GM19240 (cell line): ENCODE data around the gene CFAP97.
"Not testable (repeated sequence)": the region's sequence is repeated elsewhere in the genome, so short reads cannot be mapped to it uniquely, and the experiment has no call there.

Experiments used
- DNase-seq: peaks from one replicate; pipeline ENCODE4 v3.0.0; 2011; ENCODE audit warnings: low spot score; ENCODE audit not compliant: insufficient read length

CFAP97 gene

DNA sequence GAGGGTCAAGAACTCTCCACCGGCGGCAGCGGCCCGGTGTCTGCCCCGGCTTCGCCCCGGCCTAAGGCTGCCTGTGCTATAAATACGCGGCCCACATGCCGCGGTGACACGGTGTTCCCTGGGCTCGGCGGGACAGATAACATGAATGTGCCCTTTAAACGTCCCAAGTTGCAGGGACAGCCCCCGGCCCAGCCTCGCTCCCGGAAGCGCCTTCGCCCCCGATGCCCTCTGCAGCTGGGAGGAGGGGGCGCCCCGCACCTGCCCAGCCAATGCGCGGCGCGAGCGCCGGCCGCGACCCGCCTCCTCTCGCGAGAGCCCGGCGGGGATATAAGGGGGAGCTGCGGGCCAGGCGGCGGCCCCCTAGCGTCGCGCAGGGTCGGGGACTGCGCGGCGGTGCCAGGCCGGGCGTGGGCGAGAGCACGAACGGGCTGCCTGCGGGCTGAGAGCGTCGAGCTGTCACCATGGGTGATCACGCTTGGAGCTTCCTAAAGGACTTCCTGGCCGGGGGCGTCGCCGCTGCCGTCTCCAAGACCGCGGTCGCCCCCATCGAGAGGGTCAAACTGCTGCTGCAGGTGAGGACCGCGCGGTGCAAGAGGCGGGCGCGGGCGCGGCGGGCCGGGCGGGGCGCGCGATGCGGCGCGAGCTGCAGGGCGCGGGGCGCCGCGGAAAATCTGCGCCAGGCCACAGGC lies 60.7 kb downstream of the CFAP97 start, which contains the start of gene SLC25A4:
Gene SLC25A4, plus strand, starts transcription at position 355 of the 689 bp plus-strand sequence. Its CDS starts 107 bp downstream, at position 462.
- DNase-seq: peak; percentile 86

DNA sequence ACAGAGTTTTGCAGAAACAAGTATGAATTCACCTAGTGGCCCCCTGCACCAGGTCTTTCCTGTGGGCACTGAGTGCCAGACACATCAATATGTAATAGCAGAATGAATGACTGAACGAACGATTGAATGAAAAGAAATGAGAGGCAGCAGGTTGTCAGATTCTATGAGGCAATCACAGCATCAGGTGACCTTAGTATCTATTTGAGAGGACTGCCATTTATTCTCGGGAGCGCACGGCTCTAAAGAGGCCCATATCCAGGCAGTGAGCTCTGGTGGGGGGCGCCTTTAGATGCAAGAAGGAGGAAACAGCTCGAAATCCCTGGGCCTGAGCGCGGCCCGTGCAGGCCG lies 61.3 kb downstream of the CFAP97 start:
- DNase-seq: no peak

DNA sequence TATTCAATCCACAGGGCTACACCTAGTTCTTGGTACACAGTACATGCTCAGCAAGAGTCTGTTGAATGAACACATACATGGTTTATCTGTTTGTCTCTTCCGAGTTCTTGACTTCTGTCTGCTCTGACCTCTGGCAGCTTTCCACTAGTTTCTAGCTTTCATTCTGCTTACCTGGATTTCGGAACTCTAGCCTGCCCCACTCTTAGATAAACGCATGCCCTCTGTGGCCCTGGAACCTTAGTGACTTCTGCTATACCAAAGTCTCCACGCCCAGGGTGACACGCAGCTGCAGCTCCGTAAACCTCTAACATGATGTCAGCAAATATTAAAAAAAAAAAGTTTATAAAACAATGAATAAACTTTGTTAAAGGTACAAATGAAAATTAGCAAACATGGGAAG lies 62.0 kb downstream of the CFAP97 start:
- no peak for DNase-seq

DNA sequence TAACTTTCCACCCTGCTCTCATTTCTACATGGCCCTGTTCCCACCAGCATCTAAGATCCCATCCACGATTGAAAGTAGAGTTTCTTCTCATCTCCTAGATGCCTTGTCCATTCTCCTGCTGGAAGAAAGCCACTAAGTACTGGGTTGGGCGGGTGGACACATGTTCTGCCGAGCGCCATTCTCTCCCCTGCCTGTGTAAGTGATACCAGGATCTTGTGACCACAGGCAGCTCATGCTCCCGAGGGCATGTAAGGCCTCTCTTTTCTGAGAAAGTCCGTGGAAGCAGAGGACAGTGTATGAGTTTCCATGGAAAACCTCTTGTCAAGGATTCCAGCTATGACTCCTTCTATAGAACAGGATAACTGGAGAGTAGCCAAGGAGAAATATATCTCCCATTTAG lies 64.1 kb downstream of the CFAP97 start:
- DNase-seq: no peak

DNA sequence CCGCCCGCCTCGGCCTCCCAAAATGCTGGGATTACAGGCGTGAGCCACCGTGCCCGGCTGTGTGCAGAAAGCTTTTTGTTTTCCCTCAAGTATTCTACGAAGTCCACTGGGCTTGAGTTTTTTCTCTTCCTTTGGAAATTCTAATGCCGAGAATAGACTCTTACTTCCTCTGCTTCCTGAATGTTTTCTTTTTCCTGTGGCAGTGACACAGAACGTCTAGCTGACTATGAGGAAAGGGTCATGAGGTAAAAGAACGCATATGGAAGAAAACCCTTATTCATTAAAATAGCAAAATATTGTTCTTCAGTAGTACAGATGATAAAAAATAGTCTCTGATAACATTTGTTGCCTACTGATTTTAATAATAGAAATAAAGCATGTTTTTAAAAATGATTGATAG lies 65.6 kb downstream of the CFAP97 start:
- no peak for DNase-seq

DNA sequence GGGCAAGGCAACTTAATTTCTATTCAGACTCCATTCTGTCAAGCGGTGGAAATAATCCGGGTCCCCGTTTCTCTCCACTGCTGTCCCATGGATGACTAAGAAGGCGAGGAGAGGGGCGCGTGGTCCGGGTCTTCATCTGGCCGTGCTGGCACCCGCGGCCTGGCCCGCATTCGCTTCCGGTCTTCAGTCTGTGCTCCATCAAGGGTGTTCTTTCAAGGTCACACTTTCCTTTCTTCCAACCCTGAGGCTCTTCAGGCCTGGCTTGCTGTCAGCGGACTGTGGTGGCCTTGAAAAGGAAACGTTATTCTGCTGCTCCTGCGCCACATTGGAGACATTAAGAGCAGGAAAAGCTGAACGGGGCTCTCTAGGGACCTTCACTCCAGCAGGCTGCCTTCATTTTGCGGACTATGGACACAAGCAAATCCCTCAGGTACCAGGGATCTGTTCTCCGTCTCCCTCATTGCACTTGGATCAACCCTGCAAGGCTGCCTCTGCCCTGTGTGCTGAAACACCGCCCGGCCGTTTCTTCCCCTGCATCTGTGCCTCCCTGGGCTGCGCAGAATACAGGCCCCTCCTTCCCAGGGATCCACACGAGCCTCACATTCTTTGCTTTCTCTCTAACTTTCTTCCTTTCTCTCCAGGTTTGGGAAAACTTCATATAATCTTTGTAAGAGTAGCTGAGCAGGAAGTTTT lies 66.4 kb downstream of the CFAP97 start:
- no peak for DNase-seq

DNA sequence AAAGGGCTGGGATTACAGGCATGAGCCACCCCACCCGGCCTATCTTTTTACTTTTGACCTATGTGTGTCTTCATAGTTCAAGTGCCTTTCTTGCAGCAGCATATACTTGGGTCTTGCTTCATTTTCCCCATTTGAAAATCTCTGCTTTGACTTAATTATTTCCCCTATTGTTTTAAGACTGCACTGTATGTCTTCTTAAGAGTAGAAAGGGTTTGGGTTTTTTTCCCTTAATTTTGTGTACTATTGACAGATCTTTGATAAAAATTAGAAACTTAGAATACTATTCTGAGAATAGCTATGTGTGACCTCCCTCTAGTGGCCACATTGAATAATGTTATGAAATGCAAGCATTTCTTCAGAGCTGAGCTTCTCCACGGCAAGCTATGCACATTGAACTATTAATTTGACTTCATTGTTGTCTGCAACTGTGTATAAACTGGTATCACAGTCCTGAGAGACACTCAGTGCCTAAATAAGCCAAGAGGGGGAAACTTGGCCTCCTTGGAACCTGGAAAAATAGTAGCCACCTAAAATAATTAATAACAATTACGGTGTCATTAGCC lies 69.4 kb downstream of the CFAP97 start:
- DNase-seq: no peak

DNA sequence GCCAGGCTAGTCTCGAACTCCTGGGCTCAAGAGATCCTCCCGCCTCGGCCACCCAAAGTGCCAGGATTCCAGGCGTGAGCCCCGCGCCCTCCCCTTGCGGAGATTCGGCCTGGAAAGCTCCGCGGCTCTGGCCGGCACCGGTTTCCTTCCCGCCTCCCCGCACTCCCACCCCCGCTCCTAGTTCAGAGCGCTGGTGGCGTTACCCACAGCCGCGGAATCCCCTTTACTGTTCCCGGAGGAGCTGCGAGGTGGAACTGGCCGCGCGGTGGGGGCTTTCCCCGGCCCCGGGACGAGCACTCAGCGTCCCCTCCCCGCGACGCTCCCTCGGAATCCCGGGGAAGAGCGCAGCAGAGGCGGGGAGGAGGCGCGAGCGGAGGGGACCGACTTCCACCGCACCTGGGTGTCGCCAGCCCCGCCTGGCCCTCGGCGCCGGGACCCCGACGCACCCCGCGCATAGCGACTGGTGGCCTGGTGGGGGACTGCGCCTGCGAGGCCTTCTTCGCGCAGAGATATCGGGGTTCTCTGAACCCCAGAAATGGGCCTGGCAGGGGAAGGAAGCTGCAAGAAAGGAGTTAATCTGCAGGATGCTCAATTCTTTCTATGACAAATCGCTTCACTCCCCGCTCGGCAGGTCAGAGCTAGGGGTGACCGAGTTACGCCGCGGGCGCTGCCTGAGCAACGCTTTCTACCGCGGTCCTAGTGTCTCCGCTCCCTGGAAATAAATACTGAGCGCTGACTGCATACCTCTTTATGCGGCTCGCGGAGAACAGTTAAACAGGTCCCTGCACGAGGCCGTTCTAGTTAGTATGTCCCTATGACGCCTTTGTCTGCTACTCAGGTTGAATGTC lies 75.3 kb downstream of the CFAP97 start:
- DNase-seq: no peak

DNA sequence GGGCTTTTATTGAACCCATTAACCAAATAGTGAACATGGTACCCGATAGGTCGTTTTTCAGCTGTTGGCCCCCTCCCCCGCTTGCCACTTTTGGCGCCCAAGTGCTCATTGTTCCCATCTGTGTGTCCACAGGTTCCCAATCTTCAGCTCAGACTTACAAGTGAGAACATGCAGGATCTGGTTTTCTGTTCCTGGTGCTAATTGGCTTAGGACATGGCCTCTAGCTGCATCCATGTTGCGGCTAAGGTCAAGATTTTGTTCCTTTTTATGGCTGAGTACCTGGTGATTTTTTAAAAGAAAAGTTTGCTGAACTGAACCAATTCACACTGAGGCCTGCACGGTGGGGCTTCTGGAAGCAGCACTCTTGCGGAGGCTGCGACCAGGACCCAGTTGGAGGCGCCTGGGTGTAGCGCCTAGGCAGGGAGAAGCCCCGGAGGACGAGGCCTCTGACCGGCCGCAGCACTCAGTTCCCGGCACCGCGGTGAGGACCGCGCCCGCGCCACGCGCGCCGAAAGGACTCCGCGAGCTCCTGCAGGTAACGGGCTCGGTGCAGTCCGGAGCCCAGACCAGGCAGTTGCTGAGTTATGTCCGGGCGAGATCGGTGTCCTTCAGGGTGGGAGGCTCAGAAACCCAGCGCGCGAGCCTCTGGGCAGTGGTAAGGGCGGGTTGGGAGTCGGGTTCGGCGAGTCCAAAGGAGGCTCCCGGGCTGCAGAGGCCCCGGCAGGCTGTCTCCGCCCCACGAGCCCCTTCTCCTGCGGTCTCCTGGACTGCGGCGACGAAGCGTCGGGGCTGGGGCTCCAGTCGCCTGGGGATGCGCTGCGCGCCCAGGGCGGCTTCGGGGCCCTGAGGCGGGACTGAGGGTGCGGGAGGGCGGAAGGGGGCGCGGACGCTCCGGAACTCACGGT lies 76.5 kb downstream of the CFAP97 start:
- DNase-seq: no peak

DNA sequence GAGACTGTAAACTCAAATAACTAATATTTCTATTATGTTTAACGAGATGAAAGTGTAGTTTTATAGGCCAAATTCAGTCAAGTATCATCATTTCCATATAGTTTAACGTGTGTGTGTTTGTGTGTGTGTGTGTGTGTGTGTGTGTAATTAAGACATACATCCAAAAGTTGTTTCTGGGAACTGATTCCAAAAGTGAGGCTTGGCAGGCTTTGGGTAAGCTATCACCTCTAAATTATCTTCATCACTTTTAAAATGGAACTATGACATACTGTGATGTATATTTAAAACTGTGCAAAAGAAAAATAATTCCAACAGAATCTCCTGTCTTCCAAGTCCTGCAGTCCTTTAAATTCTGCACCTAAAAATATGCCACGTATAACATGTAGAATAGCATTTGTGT lies 79.8 kb downstream of the CFAP97 start:
- no peak for DNase-seq

DNA sequence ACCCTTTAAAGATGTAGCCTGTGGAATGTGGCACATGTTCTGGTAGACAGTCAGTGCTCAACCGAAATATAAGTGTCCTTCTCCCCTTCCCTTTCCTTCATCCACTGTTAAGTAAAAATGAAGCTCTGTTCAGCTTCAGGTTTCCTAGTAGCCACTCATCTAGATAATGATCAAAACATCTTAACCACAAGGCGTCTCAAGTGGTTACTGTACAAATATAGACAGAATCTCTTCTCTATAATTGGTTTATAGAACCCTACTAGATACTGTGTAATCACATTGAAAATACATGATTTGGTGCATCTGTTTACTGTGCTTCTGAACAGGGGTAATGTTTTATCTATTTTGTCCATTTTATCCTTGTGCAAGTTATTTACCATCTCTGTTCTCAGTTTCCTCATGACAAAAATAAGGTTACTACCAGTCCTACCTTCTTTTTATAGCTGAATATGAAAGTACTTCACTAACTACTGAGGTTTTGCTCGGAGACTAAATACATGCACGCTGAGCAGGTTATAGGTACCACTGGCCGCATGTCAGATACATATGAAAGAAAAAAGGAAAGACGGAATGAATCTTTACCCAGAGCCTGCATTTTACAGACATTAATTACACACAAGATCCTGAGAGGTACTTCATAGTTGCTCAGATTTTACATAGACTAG lies 81.0 kb downstream of the CFAP97 start:
- DNase-seq: no peak

DNA sequence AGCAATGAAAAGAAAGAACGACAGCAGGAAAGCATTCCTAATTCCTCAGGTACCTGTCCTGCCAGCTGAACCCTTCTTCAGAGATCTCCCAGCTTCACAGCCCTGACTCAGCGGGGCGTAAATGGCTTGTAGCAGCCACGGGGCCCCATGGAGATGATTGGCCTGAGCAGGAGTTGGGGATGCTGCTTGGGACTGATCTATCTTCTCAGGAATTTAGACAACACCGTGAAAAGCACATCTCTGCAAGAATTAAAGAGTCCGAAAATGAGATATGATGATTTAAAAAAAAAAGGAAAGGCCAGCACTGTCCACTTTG lies 83.2 kb downstream of the CFAP97 start:
- DNase-seq: no peak

DNA sequence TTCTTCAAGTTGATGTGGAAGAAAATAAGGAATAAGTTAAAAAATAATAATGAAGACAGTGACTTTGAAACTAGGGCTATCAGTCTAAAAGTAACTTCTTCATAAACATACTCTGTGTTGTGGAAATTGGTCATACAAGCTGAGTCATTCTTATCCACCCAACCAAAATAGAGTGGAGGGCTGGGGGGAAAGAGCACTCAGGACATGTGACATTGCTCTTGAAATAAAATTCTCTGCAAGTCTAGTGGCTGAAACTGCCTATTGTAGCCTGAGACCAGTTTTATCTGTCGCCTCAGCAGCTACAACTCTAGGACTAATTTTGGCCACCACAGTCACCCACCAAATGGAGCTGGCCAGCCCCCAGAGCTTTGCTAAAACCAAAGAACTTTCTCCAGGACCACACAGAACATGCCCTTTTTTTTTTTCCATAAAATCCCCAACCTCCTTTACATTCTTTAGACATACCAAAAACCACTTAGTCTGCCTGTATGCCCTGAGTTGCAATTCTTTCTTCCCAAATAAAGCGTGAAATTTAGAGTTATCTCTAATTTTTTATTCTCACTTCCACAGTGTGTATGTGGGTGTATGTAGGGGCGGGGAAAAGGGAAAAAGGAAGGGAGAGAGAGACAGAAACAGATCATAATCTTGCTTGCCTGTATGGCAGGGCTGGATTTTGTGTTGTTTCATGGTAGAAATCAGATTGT lies 83.7 kb downstream of the CFAP97 start:
- no peak for DNase-seq

DNA sequence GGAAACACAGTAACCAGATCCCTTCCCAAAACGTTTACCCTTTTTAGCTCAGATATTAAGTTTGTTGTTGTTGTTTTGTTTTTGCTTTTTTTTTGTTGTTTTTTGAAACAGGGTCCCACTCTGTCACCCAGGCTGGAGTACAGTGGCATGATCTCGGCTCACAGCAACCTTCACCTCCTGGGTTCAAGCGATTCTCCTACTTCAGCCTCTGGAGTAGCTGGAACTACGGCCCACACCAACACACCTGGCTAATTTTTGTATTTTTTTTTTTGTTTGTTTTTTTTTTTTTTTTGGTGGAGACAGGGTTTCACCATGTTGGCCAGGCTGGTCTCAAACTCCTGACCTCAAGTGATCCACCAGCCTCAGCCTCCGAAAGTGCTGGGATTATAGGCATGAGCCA lies 84.3 kb downstream of the CFAP97 start:
- DNase-seq: not testable (repeated sequence)

DNA sequence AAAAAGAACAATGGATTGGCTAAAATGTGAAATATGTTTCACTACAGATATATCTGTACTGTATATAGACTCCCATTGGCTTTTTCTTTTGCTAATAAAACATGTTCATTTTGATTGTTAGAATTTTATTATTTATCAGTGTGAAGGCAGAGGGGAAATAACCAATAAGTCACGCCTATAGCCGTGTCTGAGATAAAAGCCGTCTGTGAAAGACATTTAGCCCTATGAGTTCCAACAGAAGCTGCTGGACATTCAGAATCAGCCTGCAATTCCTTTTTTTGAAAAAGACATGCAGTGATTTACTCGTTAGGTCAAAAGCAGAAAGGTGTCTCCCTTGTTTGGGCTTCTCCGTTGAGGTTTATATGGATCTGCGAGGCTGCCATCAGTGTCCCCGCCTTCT lies 84.9 kb downstream of the CFAP97 start:
- no peak for DNase-seq

DNA sequence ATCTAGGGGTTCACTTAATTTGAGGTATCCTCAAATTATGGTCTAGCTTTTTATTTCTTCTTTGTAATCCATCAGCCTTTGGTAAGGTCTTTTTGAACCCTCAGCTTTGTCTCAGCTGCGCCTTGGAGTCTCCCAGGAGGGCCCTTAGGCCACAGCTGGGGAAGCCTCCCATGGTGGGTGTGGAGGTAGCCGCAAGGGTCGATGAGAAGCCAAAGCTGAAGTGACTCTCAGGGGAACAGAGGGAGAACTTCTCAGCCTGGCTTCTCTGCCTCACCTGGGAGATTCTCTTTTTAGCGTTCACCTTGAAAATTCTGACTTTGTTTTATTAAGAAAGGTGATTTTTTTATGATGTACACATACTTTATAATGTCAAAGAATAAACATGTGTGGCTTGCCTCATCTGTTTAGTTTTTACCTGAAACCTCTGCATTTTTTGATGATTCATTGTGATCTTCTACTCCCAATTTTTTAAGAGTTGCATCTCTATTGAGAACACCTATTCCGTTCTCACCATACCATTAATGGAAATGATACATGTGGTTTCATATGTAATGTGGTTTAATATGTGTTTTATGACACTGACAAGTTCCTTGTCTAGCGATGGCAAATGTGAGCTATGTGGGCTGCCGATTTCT lies 86.4 kb downstream of the CFAP97 start:
- DNase-seq: no peak

DNA sequence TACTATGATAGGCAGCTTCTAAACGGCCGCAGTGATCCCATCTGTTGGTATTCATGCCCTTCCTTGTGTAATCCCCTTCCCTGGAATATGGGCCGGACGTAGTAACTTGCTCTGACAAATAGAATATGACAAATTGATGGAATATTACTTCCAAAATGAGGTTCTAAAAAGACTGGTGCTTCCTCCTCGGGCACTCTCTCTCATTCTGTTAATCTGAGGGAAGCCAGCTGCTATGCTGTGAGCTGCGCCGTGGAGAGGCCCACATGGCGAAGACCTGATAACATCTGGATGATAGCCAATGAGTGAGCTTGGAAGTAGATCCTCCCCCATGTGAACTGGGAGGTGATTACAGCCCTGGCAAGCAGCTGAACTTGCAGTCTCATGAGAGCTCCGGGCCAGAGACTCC lies 88.0 kb downstream of the CFAP97 start:
- DNase-seq: no peak

DNA sequence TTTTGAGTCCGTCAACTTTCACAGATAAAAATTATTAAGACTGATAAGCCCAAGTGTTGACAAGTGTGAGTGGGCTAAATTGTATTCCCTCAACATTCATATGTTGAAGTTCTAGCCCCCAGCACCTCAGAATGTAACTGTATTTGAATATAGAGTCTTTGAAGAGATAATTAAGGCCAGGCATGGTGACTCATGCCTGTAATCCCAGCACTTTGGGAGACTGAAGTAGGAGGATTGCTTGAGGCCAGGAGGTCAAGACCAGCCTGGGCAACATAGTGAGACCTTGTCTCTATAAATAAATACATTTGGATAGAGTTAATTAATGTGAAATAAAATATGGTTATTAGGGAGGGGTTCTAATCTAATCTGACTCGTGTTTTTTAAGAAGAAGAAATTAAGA lies 90.5 kb downstream of the CFAP97 start:
- no peak for DNase-seq

DNA sequence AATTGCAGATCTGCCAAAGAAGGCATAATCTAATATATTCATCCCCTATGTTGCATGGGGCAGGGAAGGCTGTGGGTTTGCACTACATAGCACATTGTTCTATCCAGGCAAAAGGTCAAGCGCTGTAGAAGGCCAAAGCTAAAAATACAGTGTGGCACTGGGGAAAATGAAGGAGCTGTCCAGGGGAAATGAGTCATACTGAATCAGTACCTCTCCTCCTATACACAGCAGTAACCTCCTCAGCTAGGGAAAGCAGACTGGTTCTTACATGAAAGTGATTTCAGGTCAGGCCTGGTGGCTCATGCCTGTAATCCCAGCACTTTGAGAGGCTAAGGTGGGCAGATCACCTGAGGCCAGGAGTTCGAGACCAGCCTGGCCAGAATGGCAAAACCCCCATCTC lies 91.7 kb downstream of the CFAP97 start:
- DNase-seq: no peak
